ENCODE results near the gene CD82.

GRCh38 chr11:44622721-44623258 is 57.3 kb downstream of the CD82 start:
- TF ChIP-seq POLR2A (IDR thresholded peaks at IDR 0.05) (no peak), EP300 (IDR thresholded peaks at IDR 0.05) (no peak), POLR2AphosphoS5 (IDR thresholded peaks at IDR 0.05) (no peak)
- TF ChIP-seq, protein P1, sequence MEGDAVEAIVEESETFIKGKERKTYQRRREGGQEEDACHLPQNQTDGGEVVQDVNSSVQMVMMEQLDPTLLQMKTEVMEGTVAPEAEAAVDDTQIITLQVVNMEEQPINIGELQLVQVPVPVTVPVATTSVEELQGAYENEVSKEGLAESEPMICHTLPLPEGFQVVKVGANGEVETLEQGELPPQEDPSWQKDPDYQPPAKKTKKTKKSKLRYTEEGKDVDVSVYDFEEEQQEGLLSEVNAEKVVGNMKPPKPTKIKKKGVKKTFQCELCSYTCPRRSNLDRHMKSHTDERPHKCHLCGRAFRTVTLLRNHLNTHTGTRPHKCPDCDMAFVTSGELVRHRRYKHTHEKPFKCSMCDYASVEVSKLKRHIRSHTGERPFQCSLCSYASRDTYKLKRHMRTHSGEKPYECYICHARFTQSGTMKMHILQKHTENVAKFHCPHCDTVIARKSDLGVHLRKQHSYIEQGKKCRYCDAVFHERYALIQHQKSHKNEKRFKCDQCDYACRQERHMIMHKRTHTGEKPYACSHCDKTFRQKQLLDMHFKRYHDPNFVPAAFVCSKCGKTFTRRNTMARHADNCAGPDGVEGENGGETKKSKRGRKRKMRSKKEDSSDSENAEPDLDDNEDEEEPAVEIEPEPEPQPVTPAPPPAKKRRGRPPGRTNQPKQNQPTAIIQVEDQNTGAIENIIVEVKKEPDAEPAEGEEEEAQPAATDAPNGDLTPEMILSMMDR (IDR thresholded peaks at IDR 0.05) = no peak
